ENCODE measurements around the gene SMKR1.

DNA sequence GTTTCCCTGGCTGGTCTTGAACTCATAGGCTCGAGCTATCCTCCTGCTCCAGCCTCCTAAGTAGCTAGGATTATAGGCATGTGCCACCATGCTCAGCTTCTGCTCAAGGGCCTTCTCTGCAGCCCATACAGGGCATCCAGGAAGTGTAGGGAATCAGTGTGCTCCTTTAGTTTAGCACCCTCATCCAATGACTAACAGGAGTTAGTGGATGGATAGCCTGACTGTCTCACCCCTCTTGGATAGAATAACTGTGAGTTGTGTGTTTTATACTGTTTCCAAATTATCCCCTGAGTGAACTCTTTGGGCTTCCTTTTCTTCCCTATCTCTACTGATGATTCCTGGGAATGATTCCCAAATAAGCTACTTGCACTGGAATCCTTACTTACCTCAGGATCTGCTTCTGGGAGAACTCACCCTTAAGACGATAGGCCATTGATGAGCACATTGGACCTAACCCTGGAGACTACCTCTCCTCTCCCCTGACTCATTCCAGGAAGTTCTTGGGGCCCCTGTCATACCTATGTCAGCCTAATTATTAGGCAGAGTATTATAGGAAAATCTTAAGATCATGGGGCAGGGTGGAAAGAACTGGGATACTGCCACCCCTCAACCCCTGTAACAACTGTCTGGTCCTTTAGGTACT is 49.6 kb upstream of the SMKR1 start:
- TF ChIP-seq, protein P1, sequence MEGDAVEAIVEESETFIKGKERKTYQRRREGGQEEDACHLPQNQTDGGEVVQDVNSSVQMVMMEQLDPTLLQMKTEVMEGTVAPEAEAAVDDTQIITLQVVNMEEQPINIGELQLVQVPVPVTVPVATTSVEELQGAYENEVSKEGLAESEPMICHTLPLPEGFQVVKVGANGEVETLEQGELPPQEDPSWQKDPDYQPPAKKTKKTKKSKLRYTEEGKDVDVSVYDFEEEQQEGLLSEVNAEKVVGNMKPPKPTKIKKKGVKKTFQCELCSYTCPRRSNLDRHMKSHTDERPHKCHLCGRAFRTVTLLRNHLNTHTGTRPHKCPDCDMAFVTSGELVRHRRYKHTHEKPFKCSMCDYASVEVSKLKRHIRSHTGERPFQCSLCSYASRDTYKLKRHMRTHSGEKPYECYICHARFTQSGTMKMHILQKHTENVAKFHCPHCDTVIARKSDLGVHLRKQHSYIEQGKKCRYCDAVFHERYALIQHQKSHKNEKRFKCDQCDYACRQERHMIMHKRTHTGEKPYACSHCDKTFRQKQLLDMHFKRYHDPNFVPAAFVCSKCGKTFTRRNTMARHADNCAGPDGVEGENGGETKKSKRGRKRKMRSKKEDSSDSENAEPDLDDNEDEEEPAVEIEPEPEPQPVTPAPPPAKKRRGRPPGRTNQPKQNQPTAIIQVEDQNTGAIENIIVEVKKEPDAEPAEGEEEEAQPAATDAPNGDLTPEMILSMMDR (IDR thresholded peaks at IDR 0.05), result no peak
- no peak for TF ChIP-seq CHD2 (IDR thresholded peaks at IDR 0.05; ENCODE audit: low read length, partially characterized antibody)
- no peak for TF ChIP-seq MYC (IDR thresholded peaks at IDR 0.05; ENCODE audit: borderline replicate concordance, low read length)
- no peak for TF ChIP-seq RCOR1 (IDR thresholded peaks at IDR 0.05; ENCODE audit: low read depth, low read length)
- TF ChIP-seq, protein P2, sequence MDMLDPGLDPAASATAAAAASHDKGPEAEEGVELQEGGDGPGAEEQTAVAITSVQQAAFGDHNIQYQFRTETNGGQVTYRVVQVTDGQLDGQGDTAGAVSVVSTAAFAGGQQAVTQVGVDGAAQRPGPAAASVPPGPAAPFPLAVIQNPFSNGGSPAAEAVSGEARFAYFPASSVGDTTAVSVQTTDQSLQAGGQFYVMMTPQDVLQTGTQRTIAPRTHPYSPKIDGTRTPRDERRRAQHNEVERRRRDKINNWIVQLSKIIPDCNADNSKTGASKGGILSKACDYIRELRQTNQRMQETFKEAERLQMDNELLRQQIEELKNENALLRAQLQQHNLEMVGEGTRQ (IDR thresholded peaks at IDR 0.05), result no peak
- TF ChIP-seq RNF2 (IDR thresholded peaks at IDR 0.05; ENCODE audit: borderline replicate concordance, low read depth), result no peak
- no peak for TF ChIP-seq MAZ (IDR thresholded peaks at IDR 0.05; ENCODE audit: borderline replicate concordance, low read depth, low read length)
- TF ChIP-seq, protein P3, sequence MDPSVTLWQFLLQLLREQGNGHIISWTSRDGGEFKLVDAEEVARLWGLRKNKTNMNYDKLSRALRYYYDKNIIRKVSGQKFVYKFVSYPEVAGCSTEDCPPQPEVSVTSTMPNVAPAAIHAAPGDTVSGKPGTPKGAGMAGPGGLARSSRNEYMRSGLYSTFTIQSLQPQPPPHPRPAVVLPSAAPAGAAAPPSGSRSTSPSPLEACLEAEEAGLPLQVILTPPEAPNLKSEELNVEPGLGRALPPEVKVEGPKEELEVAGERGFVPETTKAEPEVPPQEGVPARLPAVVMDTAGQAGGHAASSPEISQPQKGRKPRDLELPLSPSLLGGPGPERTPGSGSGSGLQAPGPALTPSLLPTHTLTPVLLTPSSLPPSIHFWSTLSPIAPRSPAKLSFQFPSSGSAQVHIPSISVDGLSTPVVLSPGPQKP (IDR thresholded peaks at IDR 0.05; ENCODE audit: low read depth, low read length), result no peak
- TF ChIP-seq EP300 (IDR thresholded peaks at IDR 0.05), result no peak
- no peak for TF ChIP-seq ZC3H11A (IDR thresholded peaks at IDR 0.05)
- TF ChIP-seq, protein P4, sequence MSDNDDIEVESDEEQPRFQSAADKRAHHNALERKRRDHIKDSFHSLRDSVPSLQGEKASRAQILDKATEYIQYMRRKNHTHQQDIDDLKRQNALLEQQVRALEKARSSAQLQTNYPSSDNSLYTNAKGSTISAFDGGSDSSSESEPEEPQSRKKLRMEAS (IDR thresholded peaks at IDR 0.05), result no peak
